ENCODE results near the gene LIPC. TPM values are rescaled to one million over a fixed set of nuclear protein-coding genes. Genes with fewer than 3 reads are reported as not detected.

The LIPC gene
- total and polyA plus RNA-seq, 8 donors: 0.23 to 7.5 (median 0.76) TPM; not detected in 4

DNA sequence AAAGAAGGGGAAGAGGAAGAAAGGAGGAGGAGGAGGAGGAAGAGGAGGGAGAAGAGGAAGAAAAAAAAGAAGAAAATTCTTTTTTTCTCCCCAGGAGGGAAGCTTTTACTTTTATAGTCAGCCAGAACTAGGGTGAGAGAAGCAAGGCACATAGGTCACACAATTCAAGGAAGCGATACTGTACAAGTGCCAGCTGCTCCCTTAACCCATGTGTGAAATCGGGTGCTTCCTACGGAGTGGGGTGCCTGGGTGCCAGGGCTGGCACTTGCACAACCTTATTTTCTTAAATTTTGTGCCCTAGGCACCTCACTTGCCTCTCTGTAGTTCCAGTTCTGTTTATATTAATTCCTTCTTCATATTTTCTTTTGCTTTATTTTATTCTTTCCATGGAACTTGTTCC is 150.4 kb downstream of the LIPC start:
- intact Hi-C loops (cut with DNase I; ENCODE audit: low total_unique reads): no loop called here
- DNase-seq: no peak
- Histone ChIP-seq H3K27me3 (no peaks in the 10 kb centered on the region), H3K4me3 (no peak overlapping the region), H3K27ac (no peak overlapping the region), H3K4me1 (no peaks in the 10 kb centered on the region), H3K9me3 (no peaks in the 10 kb centered on the region), H3K36me3 (no peaks in the 10 kb centered on the region)
- WGBS, 5 donors: 80 to 97% (median 86%) methylated on average over 3 of the region's 3 CpGs
- TF ChIP-seq CTCF (IDR thresholded peaks at IDR 0.05) (no peak), POLR2A (IDR thresholded peaks at IDR 0.05) (no peak), POLR2AphosphoS5 (IDR thresholded peaks at IDR 0.05) (no peak), EP300 (IDR thresholded peaks at IDR 0.05) (no peak)

- H3K27me3 ChIP-seq: no peaks in the 10 kb centered on the region
- 83 to 93% (median 91%) methylated on average over 3 of the region's 3 CpGs for WGBS, 5 donors
- no peak overlapping the region for H3K4me3 ChIP-seq
- H3K27ac ChIP-seq: no peak overlapping the region
- no peak for TF ChIP-seq EP300 (IDR thresholded peaks at IDR 0.05)
- no peak for TF ChIP-seq POLR2A (IDR thresholded peaks at IDR 0.05)
- no peaks in the 10 kb centered on the region for H3K4me1 ChIP-seq
- DNase-seq: no peak
- H3K36me3 ChIP-seq: no peaks in the 10 kb centered on the region
- no peaks in the 10 kb centered on the region for H3K9me3 ChIP-seq
- intact Hi-C loops (cut with DNase I; ENCODE audit: low total_unique reads): no loop called here
Observed at GRCh38 chr15:58583171-58583908, 151.5 kb downstream of the LIPC start.

DNA sequence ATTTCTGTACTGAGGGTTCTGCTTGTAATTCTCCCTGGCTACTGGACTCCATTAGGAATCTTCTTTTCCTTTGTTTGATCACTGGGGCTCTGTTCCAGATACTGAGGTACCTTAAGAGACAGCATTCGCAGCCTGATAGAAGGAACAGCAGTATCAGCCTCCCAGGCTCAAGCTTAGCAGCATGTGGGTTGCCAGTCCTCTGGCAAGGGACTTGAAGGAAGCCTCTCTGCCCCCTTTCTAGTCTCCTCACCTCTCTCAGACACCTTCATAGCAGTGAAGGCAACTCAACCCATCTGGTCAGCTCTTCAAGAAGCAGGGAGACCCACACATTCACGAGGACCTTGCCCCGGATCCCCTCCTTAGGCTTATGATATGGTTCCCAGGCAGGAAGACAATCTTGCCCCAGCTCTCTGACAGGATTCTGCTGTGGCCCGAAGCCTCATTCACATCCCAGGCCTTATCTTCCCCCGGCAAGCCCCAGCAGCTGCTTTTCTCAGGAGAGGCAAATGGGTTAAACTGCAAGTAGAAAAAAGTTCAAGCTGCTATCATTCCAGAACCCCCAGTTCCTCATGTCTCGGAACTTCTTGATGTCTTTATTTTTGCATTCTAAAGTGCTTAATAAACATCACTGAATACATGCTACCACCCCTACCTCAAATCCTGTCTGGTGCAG is 153.1 kb downstream of the LIPC start:
- no peaks in the 10 kb centered on the region for H3K36me3 ChIP-seq
- H3K9me3 ChIP-seq: no peaks in the 10 kb centered on the region
- H3K4me1 ChIP-seq: no peaks in the 10 kb centered on the region
- TF ChIP-seq CTCF (IDR thresholded peaks at IDR 0.05) (no peak), POLR2A (IDR thresholded peaks at IDR 0.05) (no peak), POLR2AphosphoS5 (IDR thresholded peaks at IDR 0.05) (no peak)
- 54 to 69% (median 65%) methylated on average over 6 of the region's 6 CpGs for WGBS, 5 donors
- intact Hi-C loops (cut with DNase I; ENCODE audit: low total_unique reads): no loop called here
- no peaks in the 10 kb centered on the region for H3K27me3 ChIP-seq
- no peak overlapping the region for H3K27ac ChIP-seq
- H3K4me3 ChIP-seq: no peak overlapping the region
- no peak for DNase-seq

- WGBS, 5 donors: 80 to 93% (median 87%) methylated on average over 5 of the region's 5 CpGs
- DNase-seq: no peak
- H3K27me3 ChIP-seq: no peaks in the 10 kb centered on the region
- H3K27ac ChIP-seq: no peak overlapping the region
- intact Hi-C loops (cut with DNase I; ENCODE audit: low total_unique reads): no loop called here
- no peak for TF ChIP-seq POLR2A (IDR thresholded peaks at IDR 0.05)
- TF ChIP-seq CTCF (IDR thresholded peaks at IDR 0.05): no peak
- TF ChIP-seq EP300 (IDR thresholded peaks at IDR 0.05): no peak
- TF ChIP-seq POLR2AphosphoS5 (IDR thresholded peaks at IDR 0.05): no peak
- peaks cover 0 to 8% (median 0%) of the 10 kb centered on the region in 4 donors for H3K4me1 ChIP-seq
- H3K36me3 ChIP-seq: no peaks in the 10 kb centered on the region
- no peaks in the 10 kb centered on the region for H3K9me3 ChIP-seq
- no peak overlapping the region for H3K4me3 ChIP-seq
Observed at GRCh38 chr15:58585693-58586443, 154.1 kb downstream of the LIPC start.

Data from stomach (tissue), 9 donors.